Measurements from ENCODE around the gene TRAPPC2L.

TRAPPC2L gene

GRCh38 chr16:88861359-88861758 is 4.4 kb downstream of the TRAPPC2L start:
- DNase-seq (ENCODE audit: low read depth) = no peak

- DNase-seq (ENCODE audit: low read depth) = no peak
Observed at GRCh38 chr16:88862968-88863367, 6.0 kb downstream of the TRAPPC2L start.

GRCh38 chr16:88863426-88863825 is 6.5 kb downstream of the TRAPPC2L start:
- DNase-seq (ENCODE audit: low read depth) = no peak

GRCh38 chr16:88864099-88864498 is 7.2 kb downstream of the TRAPPC2L start:
- no peak for DNase-seq (ENCODE audit: low read depth)

- DNase-seq (ENCODE audit: low read depth) = no peak
Observed at GRCh38 chr16:88864521-88864920, 7.6 kb downstream of the TRAPPC2L start.

- no peak for DNase-seq (ENCODE audit: low read depth)
Observed at GRCh38 chr16:88865310-88865709, 8.4 kb downstream of the TRAPPC2L start.

GRCh38 chr16:88865742-88866141 is 8.8 kb downstream of the TRAPPC2L start:
- no peak for DNase-seq (ENCODE audit: low read depth)

GRCh38 chr16:88866151-88866920 is 9.4 kb downstream of the TRAPPC2L start, which contains the start of gene PABPN1L:
PABPN1L (minus strand) TSS chr16:88866660; CDS start chr16:88866606, 54 bp downstream.
- no peak for DNase-seq (ENCODE audit: low read depth)

- DNase-seq (ENCODE audit: low read depth) = no peak
Observed at GRCh38 chr16:88867581-88868246, 10.8 kb downstream of the TRAPPC2L start.

GRCh38 chr16:88868974-88869672 is 12.2 kb downstream of the TRAPPC2L start:
- no peak for DNase-seq (ENCODE audit: low read depth)

GRCh38 chr16:88869673-88869980 is 12.7 kb downstream of the TRAPPC2L start:
- DNase-seq (ENCODE audit: low read depth) = no peak

GRCh38 chr16:88870608-88871348 is 13.9 kb downstream of the TRAPPC2L start:
- no peak for DNase-seq (ENCODE audit: low read depth)

- DNase-seq (ENCODE audit: low read depth) = no peak
Observed at GRCh38 chr16:88871349-88871702, 14.4 kb downstream of the TRAPPC2L start.

- DNase-seq (ENCODE audit: low read depth) = no peak
Observed at GRCh38 chr16:88871730-88872416, 14.9 kb downstream of the TRAPPC2L start.

GRCh38 chr16:88872650-88873331 is 15.9 kb downstream of the TRAPPC2L start:
- DNase-seq (ENCODE audit: low read depth) = no peak

- no peak for DNase-seq (ENCODE audit: low read depth)
Observed at GRCh38 chr16:88874938-88875599, 18.1 kb downstream of the TRAPPC2L start.

GRCh38 chr16:88875703-88876234 is 18.8 kb downstream of the TRAPPC2L start:
- DNase-seq (ENCODE audit: low read depth) = no peak

- DNase-seq (ENCODE audit: low read depth) = no peak
Observed at GRCh38 chr16:88876942-88877526, 20.1 kb downstream of the TRAPPC2L start.

- no peak for DNase-seq (ENCODE audit: low read depth)
Observed at GRCh38 chr16:88877564-88878289, 20.8 kb downstream of the TRAPPC2L start.

All from activated T-cell treated with anti-CD3 and anti-CD28 coated beads for 48 hours (primary cell).